GF-D8 (cell line): Measurements from ENCODE around the gene ROMO1.

Experiments used
- DNase-seq: peaks from one replicate; lab custom pipeline; 2025; lab: John Stamatoyannopoulos, UW

Gene ROMO1

GRCh38 chr20:35699127-35699956 is at the start of gene ROMO1, which contains the start of gene NFS1:
TSS of gene ROMO1 (plus strand) at chr20:35699405. CDS start at chr20:35699633, 228 bp downstream.
TSS of gene NFS1 (minus strand) at chr20:35699352. CDS start at chr20:35699288, 64 bp downstream.
- peak; percentile 57 for DNase-seq

- DNase-seq = no peak
These were observed 48.6 kb upstream of the ROMO1 start for GRCh38 chr20:35650632-35651031.

- no peak for DNase-seq
These were observed 47.2 kb upstream of the ROMO1 start for GRCh38 chr20:35651958-35652357.

- DNase-seq = no peak
These were observed 46.4 kb upstream of the ROMO1 start for GRCh38 chr20:35652641-35653429.

- no peak for DNase-seq
These were observed 45.8 kb upstream of the ROMO1 start for GRCh38 chr20:35653430-35653734.

- no peak for DNase-seq
These were observed 45.3 kb upstream of the ROMO1 start for GRCh38 chr20:35653893-35654292.

GRCh38 chr20:35654415-35654814 is 44.8 kb upstream of the ROMO1 start:
- no peak for DNase-seq

- no peak for DNase-seq
These were observed 41.9 kb upstream of the ROMO1 start for GRCh38 chr20:35657271-35657670.

- DNase-seq = no peak
These were observed 38.9 kb upstream of the ROMO1 start for GRCh38 chr20:35660122-35660937.

- DNase-seq = no peak
These were observed 38.2 kb upstream of the ROMO1 start for GRCh38 chr20:35661053-35661452.

- no peak for DNase-seq
These were observed 37.3 kb upstream of the ROMO1 start for GRCh38 chr20:35661908-35662307.

- DNase-seq = no peak
These were observed 36.7 kb upstream of the ROMO1 start for GRCh38 chr20:35662551-35662950.

GRCh38 chr20:35663516-35664465 is 35.4 kb upstream of the ROMO1 start:
- DNase-seq = peak; percentile 14

GRCh38 chr20:35664466-35665206 is 34.6 kb upstream of the ROMO1 start, which contains the start of the genes CPNE1 and RBM12:
TSS of gene CPNE1 (minus strand) at chr20:35664900. CDS start at chr20:35632923, 31,977 bp downstream.
TSS of gene RBM12 (minus strand) at chr20:35664900. CDS start at chr20:35655322, 9,578 bp downstream.
- peak; percentile 72 for DNase-seq

GRCh38 chr20:35665949-35666288 is 33.3 kb upstream of the ROMO1 start:
- DNase-seq = no peak

- no peak for DNase-seq
These were observed 30.0 kb upstream of the ROMO1 start for GRCh38 chr20:35669221-35669620.

- no peak for DNase-seq
These were observed 29.5 kb upstream of the ROMO1 start for GRCh38 chr20:35669681-35670080.

- DNase-seq = no peak
These were observed 25.3 kb upstream of the ROMO1 start for GRCh38 chr20:35673884-35674283.

- no peak for DNase-seq
These were observed 24.3 kb upstream of the ROMO1 start for GRCh38 chr20:35674921-35675320.

GRCh38 chr20:35680452-35681183 is 18.6 kb upstream of the ROMO1 start:
- peak; percentile 14 for DNase-seq
